SJCRH30 (cell line): ENCODE results near the gene FAM181B. TPM values are rescaled to one million over a fixed set of nuclear protein-coding genes. Genes with fewer than 3 reads are reported as not detected.

Experiments
- DNase-seq, 2 experiments: peaks; one replicate each; pipeline ENCODE4 v3.0.0-alpha.2; 2015 to 2020
- H3K27ac ChIP-seq: fragments of 250-450 bp; sonication (Bioruptor Pico); 2 replicates; pipeline ENCODE4 v1.5.1; 2020; ENCODE audit warnings: mild to moderate bottlenecking, moderate library complexity
- H3K27me3 ChIP-seq: fragments of 250-450 bp; sonication (Bioruptor Pico); 2 replicates; pipeline ENCODE4 v1.5.1; 2020; ENCODE audit warnings: mild to moderate bottlenecking, moderate library complexity
- H3K36me3 ChIP-seq: fragments of 250-450 bp; sonication (Bioruptor Pico); 2 replicates; pipeline ENCODE4 v1.5.1; 2020; ENCODE audit warnings: mild to moderate bottlenecking, moderate library complexity
- H3K4me1 ChIP-seq: fragments of 250-450 bp; sonication (Bioruptor Pico); 2 replicates; pipeline ENCODE4 v1.5.1; 2020; ENCODE audit warnings: mild to moderate bottlenecking, moderate library complexity
- H3K4me3 ChIP-seq: fragments of 250-450 bp; sonication (Bioruptor Pico); 2 replicates; pipeline ENCODE4 v1.5.1; 2020; ENCODE audit warnings: mild to moderate bottlenecking, moderate library complexity
- H3K9me3 ChIP-seq: fragments of 250-450 bp; sonication (Bioruptor Pico); replicated peaks from 2 replicates; pipeline ENCODE4 v1.5.1; 2020; ENCODE audit warnings: mild to moderate bottlenecking, moderate library complexity
- total RNA-seq: library from RNA; depleted of rRNA; stranded (reverse); fragments of >200 nt; shearing (Covaris generic); gene quantifications from 2 replicates; pipeline ENCODE4 v1.2.3, GENCODE V29; 2014

FAM181B gene
- total RNA-seq, 1 experiment from 2014 or later, result not detected

DNA sequence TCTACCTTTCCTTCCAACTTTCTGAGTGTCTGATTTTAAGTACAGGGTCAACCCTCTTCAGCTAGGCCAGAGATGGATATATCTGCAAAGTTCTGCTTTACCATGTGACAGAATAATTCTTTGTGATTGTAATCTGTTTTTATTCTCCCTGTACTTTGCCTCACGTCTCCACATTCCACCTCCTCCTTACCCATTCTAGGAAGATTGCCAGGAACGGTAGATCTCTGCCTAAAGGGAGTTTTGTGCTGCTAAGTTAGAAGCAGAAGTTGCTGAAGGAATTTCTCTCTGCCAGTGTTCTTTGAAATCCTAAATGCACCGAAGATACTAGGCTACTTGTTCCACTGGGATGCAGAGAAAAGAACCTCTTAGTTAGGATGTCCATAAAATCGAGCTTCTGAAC is 20.7 kb upstream of the FAM181B start:
- Histone ChIP-seq H3K9me3 (no peaks in the 10 kb centered on the region), H3K36me3 (no peaks in the 10 kb centered on the region), H3K27me3 (no peaks in the 10 kb centered on the region), H3K27ac (no peak overlapping the region), H3K4me3 (no peak overlapping the region), H3K4me1 (peaks cover 8% of the 10 kb centered on the region)
- DNase-seq, result no peak

DNA sequence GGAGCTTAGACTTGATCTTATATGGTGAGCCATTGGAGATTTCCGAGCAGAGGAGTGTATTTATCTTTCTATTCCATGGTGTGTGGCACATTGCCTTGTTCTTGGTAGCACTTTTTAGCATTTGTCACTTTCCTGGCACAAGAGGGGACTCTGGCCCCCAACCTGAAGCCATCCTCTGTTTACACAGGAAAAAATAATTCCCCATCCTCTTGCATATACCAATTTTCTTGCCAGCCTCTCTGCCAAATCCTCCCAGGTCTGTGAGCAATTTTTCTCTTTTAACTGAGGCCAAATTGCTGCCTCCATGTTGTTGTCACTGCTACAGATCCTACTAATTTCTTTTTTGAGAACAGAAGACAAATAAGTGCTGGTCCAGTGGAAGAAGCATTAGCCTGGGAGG is 20.3 kb upstream of the FAM181B start:
- Histone ChIP-seq H3K27ac (no peak overlapping the region), H3K9me3 (no peaks in the 10 kb centered on the region), H3K4me3 (no peak overlapping the region), H3K36me3 (no peaks in the 10 kb centered on the region), H3K27me3 (no peaks in the 10 kb centered on the region), H3K4me1 (peaks cover 8% of the 10 kb centered on the region)
- no peak for DNase-seq

DNA sequence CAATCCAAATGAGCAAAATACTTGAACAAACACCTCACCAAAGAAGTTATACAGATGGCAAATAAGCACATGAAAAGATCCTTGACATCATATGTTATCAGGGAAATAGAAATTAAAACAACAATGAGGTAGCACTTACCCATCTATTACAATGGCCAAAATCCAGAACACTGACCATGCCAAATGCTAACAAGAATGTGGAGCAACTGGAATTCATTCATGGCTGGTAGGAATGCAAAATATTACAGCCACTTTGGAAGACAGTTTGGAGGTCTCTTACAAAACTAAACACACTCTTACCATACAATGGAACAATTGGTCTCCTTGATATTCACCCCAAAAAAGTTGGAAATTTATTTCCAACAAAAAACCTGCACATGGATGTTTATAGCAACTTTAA is 19.1 kb upstream of the FAM181B start:
- Histone ChIP-seq H3K4me1 (peaks cover 8% of the 10 kb centered on the region), H3K4me3 (no peak overlapping the region), H3K36me3 (no peaks in the 10 kb centered on the region), H3K27me3 (no peaks in the 10 kb centered on the region), H3K27ac (no peak overlapping the region), H3K9me3 (no peaks in the 10 kb centered on the region)
- no peak for DNase-seq

DNA sequence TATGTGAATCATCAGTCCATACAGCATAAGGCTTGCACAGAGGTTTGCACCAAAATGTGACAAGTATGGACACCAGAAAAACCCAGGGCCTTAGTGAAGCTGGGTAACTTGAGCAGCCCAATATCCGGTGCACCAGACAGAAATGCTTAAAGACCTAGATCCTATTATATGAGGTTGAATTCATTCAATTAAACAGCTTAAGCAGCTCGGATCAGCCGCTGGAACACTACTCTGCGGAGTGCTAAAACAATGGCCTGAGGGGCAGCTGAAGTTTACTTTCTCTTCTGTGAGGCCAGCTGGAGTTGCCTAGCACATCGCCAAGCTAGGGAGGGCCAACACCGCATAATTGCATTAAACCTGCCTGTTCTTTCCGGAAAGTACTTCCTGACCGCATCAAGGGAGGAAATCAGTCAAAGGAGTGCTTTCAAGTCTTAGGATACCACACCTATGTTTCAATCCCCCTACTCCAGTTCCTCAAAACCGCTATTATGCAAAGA is 17.0 kb upstream of the FAM181B start:
- H3K9me3 ChIP-seq, result no peaks in the 10 kb centered on the region
- H3K4me3 ChIP-seq, result peak overlapping the region; percentile 25
- H3K27ac ChIP-seq, result no peak overlapping the region
- peaks cover 8% of the 10 kb centered on the region for H3K4me1 ChIP-seq
- peak; percentile 68 to 84 for DNase-seq
- no peaks in the 10 kb centered on the region for H3K27me3 ChIP-seq
- H3K36me3 ChIP-seq, result no peaks in the 10 kb centered on the region

DNA sequence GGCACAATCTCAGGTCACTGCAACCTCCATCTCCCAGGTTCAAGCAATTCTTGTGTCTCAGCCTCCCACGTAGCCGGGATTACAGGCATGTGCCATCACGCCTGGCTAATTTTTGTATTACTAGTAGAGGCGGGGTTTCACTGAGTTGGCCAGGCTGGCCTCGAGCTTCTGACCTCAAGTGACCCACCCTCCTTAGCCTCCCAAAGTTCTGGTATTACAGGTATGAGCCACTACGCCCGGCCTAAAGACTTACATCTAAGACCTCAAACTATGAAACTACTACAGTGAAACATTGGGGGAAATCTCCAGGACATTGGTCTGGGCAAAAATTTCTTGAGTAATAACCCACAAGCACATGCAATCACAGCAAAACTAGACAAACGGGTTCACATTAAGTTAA is 13.8 kb upstream of the FAM181B start:
- Histone ChIP-seq H3K9me3 (0 out of 2 replicates have a peak, but pooled peaks cover 2% of the 10 kb centered on the region), H3K27ac (no peak overlapping the region), H3K36me3 (no peaks in the 10 kb centered on the region), H3K4me3 (no peak overlapping the region), H3K4me1 (peaks cover 8% of the 10 kb centered on the region), H3K27me3 (no peaks in the 10 kb centered on the region)
- DNase-seq, result no peak

DNA sequence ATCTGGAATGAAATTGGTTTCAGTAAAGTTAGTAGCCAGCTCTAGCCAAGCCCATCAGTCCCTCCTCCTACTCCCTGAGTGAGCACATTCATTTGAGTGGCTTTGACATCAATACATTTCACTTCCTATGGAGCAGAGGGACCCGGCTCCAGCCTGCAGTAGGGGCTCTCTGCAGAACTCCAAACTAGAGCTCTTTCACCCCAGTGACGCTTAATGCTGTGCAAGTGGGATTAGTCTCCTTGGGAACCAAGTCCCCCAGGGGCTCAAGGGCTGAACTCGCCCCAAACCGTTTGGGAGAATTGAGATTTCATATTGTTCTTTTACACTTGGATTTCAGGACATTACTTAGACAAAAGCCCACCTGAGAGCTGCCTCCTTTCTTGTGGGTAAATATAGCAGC is 4.4 kb upstream of the FAM181B start:
- no peak overlapping the region for H3K4me3 ChIP-seq
- peaks cover 5% of the 10 kb centered on the region; the same call in 1 of the 2 replicates for H3K27me3 ChIP-seq

DNA sequence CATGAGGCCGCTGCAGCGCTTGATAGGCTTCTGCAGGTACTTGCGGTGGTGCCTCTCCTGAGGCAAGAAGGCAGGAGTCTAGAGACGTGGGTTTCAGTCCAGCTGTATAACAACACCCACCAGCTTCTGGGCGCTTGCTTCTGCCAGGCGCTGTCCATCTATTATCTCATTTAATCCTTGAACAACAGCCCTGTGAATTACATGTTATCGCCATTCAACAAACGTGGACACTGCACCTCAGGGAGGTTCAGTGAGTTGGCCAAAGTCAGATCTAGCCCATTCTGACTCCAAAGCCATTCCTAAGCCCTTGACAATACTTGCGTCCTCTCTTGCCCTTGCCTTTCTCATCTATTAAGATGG is 436 bp upstream of the FAM181B start:
- Histone ChIP-seq H3K4me3 (no peak overlapping the region), H3K27me3 (no peaks in the 10 kb centered on the region), H3K36me3 (no peaks in the 10 kb centered on the region), H3K9me3 (no peaks in the 10 kb centered on the region), H3K27ac (no peak overlapping the region), H3K4me1 (no peaks in the 10 kb centered on the region)
- DNase-seq, result no peak

More for the DNA sequence above, 4.4 kb upstream of the FAM181B start:
- Histone ChIP-seq H3K36me3 (no peaks in the 10 kb centered on the region), H3K9me3 (no peaks in the 10 kb centered on the region), H3K4me1 (no peaks in the 10 kb centered on the region), H3K27ac (no peak overlapping the region)
- peak; percentile 16 to 50 for DNase-seq

DNA sequence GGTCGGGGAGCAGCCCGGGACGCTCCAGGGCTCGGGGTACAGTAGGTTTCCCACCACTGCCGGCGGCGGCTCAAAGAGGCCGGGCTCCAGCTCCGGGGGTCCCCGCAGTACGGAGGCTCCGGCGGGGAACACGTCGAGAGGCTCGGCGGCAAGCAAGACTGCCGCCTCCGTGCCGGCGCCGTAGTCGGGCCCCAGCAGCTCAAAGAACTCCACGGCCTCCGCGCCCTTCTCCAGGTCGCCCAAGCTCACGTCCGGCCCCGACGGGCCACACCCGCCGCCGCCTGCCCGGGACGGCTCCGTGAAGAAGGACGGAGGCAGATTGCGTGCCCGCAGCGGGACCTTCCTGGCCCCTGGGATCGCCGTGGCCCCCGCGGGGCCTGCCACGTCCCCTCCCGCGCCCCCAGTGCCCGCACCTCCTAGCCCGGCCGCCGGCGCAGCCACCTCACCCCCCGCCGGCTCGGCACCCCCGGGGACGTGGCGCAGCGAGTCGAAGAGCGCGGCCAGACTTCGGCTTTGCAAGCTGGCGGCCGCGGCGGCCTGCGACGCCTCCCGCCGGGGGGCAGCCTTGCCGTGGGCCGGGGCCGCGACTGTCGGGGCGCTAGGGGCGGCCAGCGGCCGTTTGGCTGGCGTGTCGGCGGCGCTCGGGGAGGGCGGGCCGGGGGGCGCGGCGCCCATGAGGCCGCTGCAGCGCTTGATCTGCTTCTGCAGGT is 775 bp downstream of the FAM181B start:
- H3K27me3 ChIP-seq, result no peaks in the 10 kb centered on the region
- no peak for DNase-seq
- no peaks in the 10 kb centered on the region for H3K36me3 ChIP-seq
- no peaks in the 10 kb centered on the region for H3K9me3 ChIP-seq
- H3K27ac ChIP-seq, result no peak overlapping the region
- H3K4me3 ChIP-seq, result no peak overlapping the region
- H3K4me1 ChIP-seq, result no peaks in the 10 kb centered on the region

DNA sequence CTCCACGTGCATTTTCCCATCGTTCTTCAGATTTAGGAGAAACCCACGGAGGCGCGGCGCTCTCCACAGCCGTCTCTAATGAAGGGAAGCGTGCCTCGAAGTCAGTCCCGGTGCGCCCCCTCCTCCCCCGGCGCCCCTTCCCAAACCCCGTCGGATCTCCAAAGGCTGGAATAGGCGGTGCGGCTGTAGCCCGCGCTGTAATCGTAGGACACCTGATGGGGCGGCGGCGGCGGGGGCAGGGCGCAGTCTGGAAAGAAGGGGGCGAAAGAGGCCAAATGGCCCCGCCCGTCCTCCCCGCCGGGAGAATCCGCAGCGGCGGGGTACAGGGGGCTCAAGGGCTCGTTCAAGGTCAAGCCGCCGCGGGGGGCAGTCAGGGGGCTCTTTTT is 1.3 kb downstream of the FAM181B start:
- H3K4me3 ChIP-seq, result no peak overlapping the region
- H3K36me3 ChIP-seq, result no peaks in the 10 kb centered on the region
- no peaks in the 10 kb centered on the region for H3K27me3 ChIP-seq
- no peaks in the 10 kb centered on the region for H3K4me1 ChIP-seq
- no peak for DNase-seq
- no peak overlapping the region for H3K27ac ChIP-seq
- H3K9me3 ChIP-seq, result no peaks in the 10 kb centered on the region

DNA sequence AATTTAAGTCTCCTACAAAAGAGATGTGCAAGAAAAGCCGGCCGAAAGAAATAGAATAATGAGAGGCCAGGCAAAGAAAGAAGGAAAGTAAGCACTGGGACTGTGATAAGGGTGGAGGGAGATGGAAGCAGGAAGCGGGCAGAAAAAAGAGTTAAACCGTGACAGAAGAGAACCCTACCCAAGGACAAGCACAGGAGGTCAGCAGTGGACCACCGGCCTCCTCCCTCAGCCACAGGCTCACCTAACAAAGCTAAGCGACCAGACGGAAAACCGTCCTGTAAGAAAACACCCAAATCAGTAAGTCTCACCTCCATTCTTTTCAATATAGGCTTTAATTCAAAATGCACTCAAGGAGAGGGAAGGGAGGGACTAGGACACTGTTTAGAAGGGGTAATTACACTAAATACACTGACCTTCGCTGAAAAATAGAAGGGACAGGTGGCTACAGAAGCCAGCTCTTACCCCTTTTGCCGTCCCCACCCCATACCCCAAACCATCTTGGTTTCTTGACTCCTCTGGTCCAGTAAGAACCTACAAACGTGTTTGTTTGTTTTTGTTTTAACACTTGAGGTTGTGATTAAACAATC is 1.9 kb downstream of the FAM181B start:
- Histone ChIP-seq H3K27me3 (no peaks in the 10 kb centered on the region), H3K9me3 (no peaks in the 10 kb centered on the region), H3K4me3 (no peak overlapping the region), H3K27ac (no peak overlapping the region), H3K4me1 (no peaks in the 10 kb centered on the region), H3K36me3 (no peaks in the 10 kb centered on the region)
- DNase-seq, result no peak

DNA sequence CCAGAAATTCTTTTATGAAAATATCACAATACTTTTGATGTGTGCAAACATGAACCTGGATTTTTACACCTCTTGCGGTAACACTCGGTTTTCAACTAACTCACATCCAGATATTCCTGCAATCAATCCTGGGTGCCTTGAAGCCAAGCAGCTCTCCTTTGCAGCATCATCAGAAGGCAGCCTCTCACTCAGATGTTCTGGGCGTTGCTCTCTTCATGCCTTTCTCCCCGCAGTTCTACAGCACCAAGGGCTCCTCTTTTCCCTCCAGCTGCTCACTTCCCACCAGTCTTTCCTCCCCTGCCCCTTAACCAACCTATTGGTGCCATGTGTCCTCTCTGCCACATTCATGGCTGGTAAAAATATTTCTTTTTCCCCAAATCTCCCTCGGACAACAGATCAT is 2.9 kb downstream of the FAM181B start:
- Histone ChIP-seq H3K27ac (no peak overlapping the region), H3K4me1 (no peaks in the 10 kb centered on the region), H3K27me3 (peaks cover 5% of the 10 kb centered on the region; the same call in 1 of the 2 replicates), H3K9me3 (no peaks in the 10 kb centered on the region), H3K36me3 (no peaks in the 10 kb centered on the region), H3K4me3 (no peak overlapping the region)
- DNase-seq, result no peak

DNA sequence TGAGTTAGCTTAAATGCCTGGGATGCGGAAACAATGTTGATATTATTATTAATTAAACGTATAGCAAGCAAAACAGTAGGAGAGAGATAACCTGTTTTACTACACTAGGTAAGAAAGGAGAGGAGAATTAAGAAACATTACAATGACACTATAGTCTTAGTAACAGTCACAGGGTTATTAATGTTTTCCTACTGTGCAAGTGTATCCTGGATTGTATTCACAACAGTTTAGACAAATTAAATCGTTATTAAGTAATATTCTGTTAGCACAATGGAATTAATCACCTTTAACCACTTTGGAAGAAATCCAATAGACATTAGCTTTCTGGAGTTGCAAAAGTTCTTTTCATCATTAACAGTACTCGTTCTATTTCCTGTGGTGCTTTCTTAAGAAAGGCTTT is 3.4 kb downstream of the FAM181B start:
- Histone ChIP-seq H3K27ac (no peak overlapping the region), H3K4me1 (no peaks in the 10 kb centered on the region), H3K36me3 (no peaks in the 10 kb centered on the region), H3K9me3 (no peaks in the 10 kb centered on the region), H3K4me3 (no peak overlapping the region), H3K27me3 (peaks cover 5% of the 10 kb centered on the region; the same call in 1 of the 2 replicates)
- no peak for DNase-seq

DNA sequence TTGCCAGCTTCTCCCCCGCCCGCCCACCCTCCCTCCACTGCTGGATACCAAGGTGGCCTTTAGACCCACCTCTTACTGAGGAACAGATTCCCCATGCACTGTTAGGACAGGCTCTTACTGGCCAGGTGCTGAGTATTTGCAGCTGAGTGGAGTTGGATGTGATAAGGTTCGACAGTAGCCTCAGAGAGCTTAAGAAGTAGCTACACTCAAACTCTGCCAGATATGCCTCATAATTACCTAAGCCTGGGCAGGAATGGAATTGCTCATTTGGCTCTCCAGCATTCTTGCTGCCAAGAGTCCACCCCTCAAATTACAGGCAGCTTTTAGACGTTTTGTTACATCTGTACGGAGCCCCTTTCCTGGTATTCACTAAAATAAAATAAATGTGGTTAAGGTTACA is 9.6 kb downstream of the FAM181B start:
- Histone ChIP-seq H3K27ac (no peak overlapping the region), H3K4me3 (no peak overlapping the region), H3K36me3 (no peaks in the 10 kb centered on the region), H3K27me3 (peaks cover 8% of the 10 kb centered on the region; the same call in 1 of the 2 replicates), H3K4me1 (no peaks in the 10 kb centered on the region), H3K9me3 (no peaks in the 10 kb centered on the region)
- DNase-seq, result no peak

DNA sequence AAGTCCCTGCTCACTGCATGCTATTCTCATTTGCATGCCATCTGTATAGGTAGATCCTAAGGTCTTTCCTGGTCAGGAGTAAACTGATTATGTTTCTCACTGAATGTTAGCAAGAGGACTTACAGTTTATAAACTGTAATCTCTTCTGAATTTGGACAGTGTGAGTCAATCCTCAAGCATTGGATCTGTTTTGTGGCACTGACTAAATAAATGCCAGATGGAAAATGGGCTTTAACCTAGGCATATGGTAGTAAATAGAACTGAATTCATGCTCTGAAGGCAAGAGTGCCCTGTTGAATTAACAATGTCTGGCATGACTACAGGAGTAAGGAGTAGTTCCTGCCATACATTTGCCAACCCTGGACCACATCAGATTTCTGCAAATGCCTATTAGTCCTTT is 11.4 kb downstream of the FAM181B start:
- Histone ChIP-seq H3K4me1 (no peaks in the 10 kb centered on the region), H3K27me3 (peaks cover 8% of the 10 kb centered on the region; the same call in 1 of the 2 replicates), H3K4me3 (no peak overlapping the region), H3K27ac (no peak overlapping the region), H3K36me3 (no peaks in the 10 kb centered on the region), H3K9me3 (no peaks in the 10 kb centered on the region)
- DNase-seq, result no peak

DNA sequence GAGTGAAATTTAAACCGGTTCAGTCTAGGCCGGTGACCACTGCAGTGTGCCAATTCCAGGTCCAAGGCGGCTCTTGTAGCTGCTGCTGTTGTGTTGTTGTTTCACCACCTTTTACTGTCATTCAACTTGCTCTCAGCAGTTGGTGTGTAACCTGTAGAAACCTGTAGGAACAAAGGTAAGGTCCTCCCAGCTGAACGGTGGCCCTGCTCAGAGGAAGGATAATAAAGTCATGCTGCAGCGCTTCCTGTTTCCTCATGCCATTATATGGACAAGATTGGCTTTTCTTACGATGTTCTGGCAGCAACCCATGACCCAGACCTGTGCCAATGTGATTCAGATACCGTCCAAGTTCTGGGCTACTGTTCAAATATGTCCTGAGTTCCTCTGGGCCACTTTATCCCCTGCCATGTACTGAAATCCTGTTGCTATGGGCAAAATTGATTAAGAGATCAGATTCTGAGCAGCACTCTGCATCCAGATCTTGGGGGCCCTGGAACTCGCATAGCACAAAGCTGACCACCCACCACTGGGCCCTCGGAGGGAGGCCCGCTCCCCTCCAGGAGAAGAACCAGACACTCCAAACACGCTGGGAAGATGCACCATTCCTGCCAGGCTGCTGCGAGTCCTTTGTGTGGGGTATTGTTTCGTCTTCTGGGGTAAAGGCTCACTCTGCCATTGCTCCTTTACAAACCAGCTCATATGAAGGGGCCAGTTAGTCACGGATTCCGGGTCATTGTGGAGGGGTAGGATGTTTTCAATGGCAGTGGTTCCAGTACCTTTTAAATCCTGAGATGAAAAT is 13.2 kb downstream of the FAM181B start:
- Histone ChIP-seq H3K36me3 (no peaks in the 10 kb centered on the region), H3K9me3 (no peaks in the 10 kb centered on the region), H3K4me3 (no peak overlapping the region), H3K27me3 (0 out of 2 replicates have a peak, but pooled peaks cover 3% of the 10 kb centered on the region), H3K4me1 (no peaks in the 10 kb centered on the region), H3K27ac (no peak overlapping the region)
- DNase-seq, result no peak
